Activated CD8-positive, alpha-beta memory T cell treated with anti-CD3 and anti-CD28 coated beads, Interleukin-2, amount 50 U/mL, for 24 hours (primary cell): ENCODE data around the gene IZUMO4.
"Not testable (repeated sequence)": the region's sequence is repeated elsewhere in the genome, so short reads cannot be mapped to it uniquely, and the experiment has no call there.

Source experiments
- DNase-seq: peaks from one replicate; pipeline ENCODE4 v3.0.0-alpha.2; 2020; ENCODE audit errors: extremely low read depth

Gene IZUMO4

GRCh38 chr19:2123682-2124387, 27.1 kb downstream of the IZUMO4 start:
- DNase-seq: no peak

GRCh38 chr19:2126879-2127518, 30.3 kb downstream of the IZUMO4 start:
- no peak for DNase-seq

GRCh38 chr19:2127758-2128157, 31.0 kb downstream of the IZUMO4 start:
- no peak for DNase-seq

- DNase-seq: not testable (repeated sequence)
These were observed 31.5 kb downstream of the IZUMO4 start for GRCh38 chr19:2128252-2128651.

- no peak for DNase-seq
These were observed 32.3 kb downstream of the IZUMO4 start for GRCh38 chr19:2129022-2129421.

GRCh38 chr19:2129486-2129885, 32.8 kb downstream of the IZUMO4 start:
- DNase-seq: no peak

- DNase-seq: no peak
These were observed 33.4 kb downstream of the IZUMO4 start for GRCh38 chr19:2129892-2130770.

DNA sequence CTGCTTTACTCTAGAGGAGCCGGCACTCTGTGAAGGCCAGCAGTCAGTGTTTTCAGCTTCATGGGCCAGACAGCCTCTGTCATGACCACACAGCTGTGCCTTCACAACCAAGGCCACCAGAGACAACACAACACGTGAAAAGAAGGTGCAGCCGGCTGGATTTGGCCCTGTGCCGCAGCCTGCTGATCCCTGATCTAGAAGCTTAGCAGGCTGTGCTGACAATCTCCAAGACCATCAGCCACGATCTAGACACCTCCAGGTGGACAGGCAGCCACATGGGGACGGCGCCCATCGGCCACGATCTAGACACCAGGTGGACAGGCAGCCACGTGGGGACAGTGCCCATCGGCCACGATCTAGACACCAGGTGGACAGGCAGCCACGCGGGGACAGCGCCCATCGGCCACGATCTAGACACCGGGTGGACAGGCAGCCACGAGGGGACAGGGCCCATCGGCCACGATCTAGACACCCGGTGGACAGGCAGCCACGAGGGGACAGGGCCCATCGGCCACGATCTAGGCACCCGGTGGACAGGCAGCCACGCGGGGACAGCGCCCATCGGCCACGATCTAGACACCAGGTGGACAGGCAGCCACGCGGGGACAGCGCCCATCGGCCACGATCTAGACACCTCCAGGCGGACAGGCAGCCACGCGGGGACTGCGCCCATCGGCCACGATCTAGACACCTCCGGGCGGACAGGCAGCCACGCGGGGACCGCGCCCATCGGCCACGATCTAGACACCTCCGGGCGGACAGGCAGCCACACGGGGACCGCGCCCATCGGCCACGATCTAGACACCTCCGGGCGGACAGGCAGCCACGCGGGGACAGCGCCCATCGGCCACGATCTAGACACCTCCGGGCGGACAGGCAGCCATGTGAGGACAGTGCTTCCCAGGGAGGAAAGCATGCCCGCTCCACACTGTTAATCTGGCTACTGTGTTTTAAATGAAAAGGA, 34.6 kb downstream of the IZUMO4 start:
- not testable (repeated sequence) for DNase-seq

- no peak for DNase-seq
These were observed 35.5 kb downstream of the IZUMO4 start for GRCh38 chr19:2132191-2132590.

- DNase-seq: no peak
These were observed 36.2 kb downstream of the IZUMO4 start for GRCh38 chr19:2132731-2133490.

- no peak for DNase-seq
These were observed 39.0 kb downstream of the IZUMO4 start for GRCh38 chr19:2135474-2136402.

- no peak for DNase-seq
These were observed 40.1 kb downstream of the IZUMO4 start for GRCh38 chr19:2136796-2137195.

DNA sequence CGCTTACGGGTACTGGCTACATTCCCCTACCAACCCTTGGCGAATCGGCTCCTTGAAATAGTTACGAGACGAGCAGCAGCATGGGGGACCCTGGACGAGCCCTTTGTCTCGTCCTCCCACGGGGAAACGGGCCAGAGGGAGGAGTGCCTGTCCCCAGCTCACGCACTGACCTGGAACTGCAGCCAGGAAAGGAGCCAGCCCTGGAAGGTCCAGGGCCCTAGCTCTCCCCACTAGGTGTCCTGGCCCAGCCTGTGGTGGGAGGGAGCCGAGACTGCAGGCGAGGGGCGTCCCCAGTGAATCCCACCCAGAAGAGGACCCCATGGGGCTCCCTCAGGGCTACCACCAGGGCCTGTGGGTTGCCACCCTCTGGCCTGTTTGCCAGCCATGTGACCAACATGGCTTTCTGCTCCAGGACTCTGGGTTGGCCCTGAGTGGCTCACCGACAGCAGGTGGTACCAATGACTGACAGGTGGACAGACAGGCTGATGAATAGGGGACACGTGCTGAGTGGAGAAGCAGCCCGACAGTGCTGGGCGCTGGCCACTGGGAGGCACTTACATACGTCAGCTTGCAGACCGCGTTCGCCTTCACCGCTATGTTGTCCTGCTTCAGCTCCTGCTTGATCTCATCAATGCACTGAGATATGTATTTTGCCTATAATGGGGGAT, 41.5 kb downstream of the IZUMO4 start:
- DNase-seq: no peak

DNA sequence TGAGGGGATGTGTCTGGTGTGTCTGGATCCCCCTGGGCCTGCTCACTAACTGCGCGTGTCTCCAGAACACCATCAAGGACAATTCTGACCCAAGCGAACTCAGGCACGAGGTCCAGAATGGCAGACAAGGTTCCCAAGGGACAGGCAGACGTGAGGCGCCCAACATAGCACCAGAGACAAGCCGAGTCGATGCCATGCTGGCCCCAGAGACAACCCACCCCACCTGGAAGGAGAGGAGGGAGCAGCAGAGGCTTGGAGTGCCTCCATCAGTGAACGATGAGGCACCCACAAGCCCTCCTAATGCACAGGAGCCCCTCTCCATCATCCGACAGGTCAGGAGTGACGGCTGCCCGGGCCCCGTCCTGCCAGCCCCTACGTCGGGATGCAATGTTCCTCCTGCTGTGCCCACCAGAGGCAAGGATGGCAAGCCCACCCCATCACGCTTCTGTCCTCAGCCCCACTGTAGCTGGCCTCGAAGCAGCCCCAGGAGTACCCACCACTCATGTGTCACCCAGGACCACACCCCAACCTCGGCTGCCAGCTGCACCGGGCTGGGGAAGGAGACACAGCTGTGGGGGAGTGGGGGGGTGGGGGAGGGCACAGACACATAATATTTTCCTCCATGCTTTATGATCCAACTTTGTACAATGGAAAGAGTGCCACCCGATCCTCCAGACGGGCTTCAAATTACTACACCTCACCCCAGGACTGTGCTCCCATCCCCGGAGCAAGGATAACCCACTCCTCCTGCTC, 42.8 kb downstream of the IZUMO4 start:
- no peak for DNase-seq

DNA sequence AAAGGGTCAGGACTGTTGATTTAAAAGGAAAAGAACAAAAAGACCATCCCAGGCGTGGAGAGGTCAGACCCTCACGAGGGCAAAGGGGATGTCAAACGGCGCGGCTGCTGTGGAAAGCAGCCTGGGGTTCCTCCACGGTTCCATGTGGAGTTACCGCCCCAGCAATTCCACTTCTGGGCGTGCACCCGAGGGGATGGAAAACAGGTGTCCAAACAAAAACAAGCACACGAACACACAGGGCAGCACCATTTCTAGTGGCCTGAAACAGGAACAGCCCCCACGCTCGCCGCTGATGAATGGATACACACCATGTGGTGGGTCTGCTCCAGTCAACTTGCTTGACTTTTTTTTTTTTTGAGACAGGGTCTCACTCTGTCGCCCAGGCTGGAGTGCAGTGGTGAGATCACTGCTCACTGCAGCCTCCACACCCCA, 43.4 kb downstream of the IZUMO4 start:
- no peak for DNase-seq

- no peak for DNase-seq
These were observed 45.6 kb downstream of the IZUMO4 start for GRCh38 chr19:2142173-2142829.

DNA sequence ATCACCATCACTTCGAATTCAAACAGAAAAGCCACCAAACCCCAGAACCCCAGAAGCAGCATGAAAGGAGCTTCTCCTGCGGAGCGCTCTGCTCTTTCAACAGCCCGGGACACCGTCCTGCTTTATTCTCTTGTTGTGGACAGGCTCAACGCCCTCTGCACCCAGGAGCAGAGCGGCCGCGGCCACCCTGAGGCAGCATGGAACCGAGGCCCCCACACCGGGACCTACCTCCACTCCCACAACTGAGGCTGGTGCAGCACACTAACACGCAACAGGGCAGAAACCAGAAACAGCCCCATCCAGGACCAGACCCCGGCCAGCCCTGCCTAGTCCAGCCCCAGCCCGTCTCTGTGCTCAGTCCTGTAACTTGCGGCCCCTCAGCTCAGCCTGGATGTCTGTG, 47.5 kb downstream of the IZUMO4 start:
- DNase-seq: no peak

DNA sequence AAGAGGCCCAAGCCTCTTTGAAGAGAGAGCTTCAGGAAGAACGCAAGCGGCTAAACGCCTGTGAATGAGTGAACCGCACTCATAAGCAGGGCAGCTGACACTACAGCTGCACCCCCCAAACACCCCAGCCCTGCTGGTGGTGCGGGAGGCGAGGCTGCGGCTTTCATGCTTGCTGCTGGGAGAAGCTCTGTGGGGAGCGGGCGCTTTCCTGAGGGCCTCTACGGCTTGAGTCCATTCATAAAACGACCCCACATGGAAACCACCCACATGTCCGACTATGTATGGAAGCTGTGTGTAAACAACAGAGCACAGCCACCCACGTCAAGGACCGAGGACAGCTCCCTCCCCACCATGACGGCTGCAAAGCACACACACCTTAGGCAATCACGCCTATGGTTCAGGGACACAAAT, 49.1 kb downstream of the IZUMO4 start:
- DNase-seq: no peak
